GM19023 (cell line): Measurements from ENCODE around the gene EVC.
"Not testable (repeated sequence)": the region's sequence is repeated elsewhere in the genome, so short reads cannot be mapped to it uniquely, and the experiment has no call there.

Experiments used
- ATAC-seq: cut with Tn5 transposase; IDR thresholded peaks from one replicate; pipeline ENCODE4 v1.9.1; 2021; ENCODE audit warnings: mild to moderate bottlenecking, moderate library complexity; ENCODE audit not compliant: unreplicated experiment

EVC gene

GRCh38 chr4:5707778-5708448, 3.1 kb upstream of the EVC start:
- no peak for ATAC-seq

GRCh38 chr4:5708449-5709206, 2.4 kb upstream of the EVC start, which contains the start of gene EVC2:
EVC2 (minus strand) TSS chr4:5708559; CDS start chr4:5708513, 46 bp downstream.
- no peak for ATAC-seq

GRCh38 chr4:5709207-5709575, 1.8 kb upstream of the EVC start:
- no peak for ATAC-seq

GRCh38 chr4:5710065-5710960, 688 bp upstream of the EVC start:
- ATAC-seq: no peak

- ATAC-seq: no peak
Measured at GRCh38 chr4:5711479-5712184, 631 bp downstream of the EVC start.

- no peak for ATAC-seq
Measured at GRCh38 chr4:5712517-5712916, 1.5 kb downstream of the EVC start.

- no peak for ATAC-seq
Measured at GRCh38 chr4:5712931-5713330, 1.9 kb downstream of the EVC start.

GRCh38 chr4:5713861-5714260, 2.9 kb downstream of the EVC start:
- no peak for ATAC-seq

- ATAC-seq: no peak
Measured at GRCh38 chr4:5715357-5715756, 4.4 kb downstream of the EVC start.

GRCh38 chr4:5716391-5716790, 5.4 kb downstream of the EVC start:
- ATAC-seq: no peak

- no peak for ATAC-seq
Measured at GRCh38 chr4:5717449-5718158, 6.6 kb downstream of the EVC start.

GRCh38 chr4:5718411-5718810, 7.4 kb downstream of the EVC start:
- no peak for ATAC-seq

- no peak for ATAC-seq
Measured at GRCh38 chr4:5719350-5720055, 8.5 kb downstream of the EVC start.

GRCh38 chr4:5720157-5720850, 9.3 kb downstream of the EVC start:
- no peak for ATAC-seq

- no peak for ATAC-seq
Measured at GRCh38 chr4:5720980-5721379, 10.0 kb downstream of the EVC start.

- ATAC-seq: no peak
Measured at GRCh38 chr4:5721923-5722322, 10.9 kb downstream of the EVC start.

- no peak for ATAC-seq
Measured at GRCh38 chr4:5722328-5722727, 11.3 kb downstream of the EVC start.

- no peak for ATAC-seq
Measured at GRCh38 chr4:5724377-5724776, 13.4 kb downstream of the EVC start.

GRCh38 chr4:5728412-5728811, 17.4 kb downstream of the EVC start:
- ATAC-seq: not testable (repeated sequence)
